DND-41 (cell line): ENCODE data around the gene MYH3.

Source experiments
- ATAC-seq: fragments of 200-7000 bp; cut with Tn5 transposase; 3 replicates; pipeline ENCODE4 v1.9.1; 2021; ENCODE audit warnings: low read depth; ENCODE audit not compliant: insufficient read depth
- DNase-seq: peaks from one replicate; pipeline ENCODE4 v3.0.0-alpha.2; 2020
- H2AFZ ChIP-seq: 2 replicates; pipeline ENCODE4 v1.6.0; 2012; ENCODE audit warnings: low read depth, low read length
- H3K27ac ChIP-seq: 2 replicates; pipeline ENCODE4 v1.5.1; 2012; ENCODE audit warnings: low read length, inconsistent platforms
- H3K27me3 ChIP-seq: fragments of 200-600 bp; sonication (generic); 2 replicates; pipeline ENCODE4 v1.6.0; 2012; ENCODE audit warnings: low read length, mild to moderate bottlenecking, inconsistent platforms; ENCODE audit not compliant: insufficient read depth, poor library complexity
- H3K36me3 ChIP-seq: 2 replicates; pipeline ENCODE4 v1.5.1; 2012; ENCODE audit warnings: low read length, inconsistent platforms; ENCODE audit not compliant: insufficient read depth
- H3K4me1 ChIP-seq: 2 replicates; pipeline ENCODE4 v1.5.1; 2012; ENCODE audit warnings: mild to moderate bottlenecking, low read length; ENCODE audit not compliant: insufficient read depth
- H3K4me2 ChIP-seq: 2 replicates; pipeline ENCODE4 v1.6.0; 2012; ENCODE audit warnings: mild to moderate bottlenecking, moderate library complexity, low read length, inconsistent platforms; ENCODE audit not compliant: insufficient read depth
- H3K4me3 ChIP-seq, 2 experiments: fragments of 200-600 bp in 1 of 2; shearing (Covaris generic) in 1 of 2; 2 replicates each; pipeline ENCODE4 v1.5.1; 2012 to 2016; ENCODE audit warnings: inconsistent platforms in 2 of 2, low read length in 2 of 2, mild to moderate bottlenecking in 2 of 2, low read depth in 1 of 2, moderate library complexity in 1 of 2
- H3K79me2 ChIP-seq: 2 replicates; pipeline ENCODE4 v1.6.0; 2012; ENCODE audit warnings: low read length, inconsistent platforms; ENCODE audit not compliant: insufficient read depth
- H3K9ac ChIP-seq: 2 replicates; pipeline ENCODE4 v1.6.0; 2012; ENCODE audit warnings: low read depth, mild to moderate bottlenecking, inconsistent platforms, low read length, moderate library complexity
- H3K9me3 ChIP-seq: 2 replicates; pipeline ENCODE4 v1.5.1; 2012; ENCODE audit warnings: low read length, moderate library complexity, mild to moderate bottlenecking, inconsistent platforms; ENCODE audit not compliant: insufficient read depth, severe bottlenecking
- H4K20me1 ChIP-seq: 2 replicates; pipeline ENCODE4 v1.6.0; 2012; ENCODE audit warnings: low read length; ENCODE audit not compliant: insufficient read depth
- CTCF ChIP-seq: IDR thresholded peaks from 2 replicates; pipeline ENCODE4 v1.5.1; 2012; ENCODE audit warnings: borderline replicate concordance, low read length, moderate library complexity, mild to moderate bottlenecking; ENCODE audit not compliant: poor library complexity, severe bottlenecking; ENCODE audit errors: extremely low read depth
- EZH2 ChIP-seq: IDR thresholded peaks from 3 replicates; pipeline ENCODE4 v1.6.1; 2012; ENCODE audit warnings: borderline replicate concordance, low read depth, mild to moderate bottlenecking, moderate library complexity, low read length, inconsistent platforms; ENCODE audit not compliant: severe bottlenecking

MYH3 gene

DNA sequence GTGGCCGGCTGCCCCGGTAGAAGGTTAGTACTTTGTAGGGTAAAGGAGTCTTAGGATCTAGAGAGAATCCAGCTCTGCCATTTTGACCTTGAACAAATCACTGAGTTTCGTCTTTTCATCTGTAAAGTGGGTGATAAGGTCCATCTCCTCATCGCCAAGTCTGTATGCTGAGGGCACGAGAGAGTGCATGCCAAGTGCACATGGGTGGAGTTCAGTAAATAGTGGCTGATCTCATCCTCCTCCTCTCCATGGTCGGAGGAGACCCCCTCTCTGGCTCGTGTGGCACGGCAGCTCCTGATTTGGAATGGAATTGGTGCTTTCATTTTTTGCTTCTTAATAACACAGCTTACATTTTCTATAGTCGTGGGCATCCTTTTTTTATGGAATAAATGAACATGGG, 30.7 kb downstream of the MYH3 start:
- H2AFZ ChIP-seq = no peak overlapping the region
- no peak overlapping the region for H3K4me2 ChIP-seq
- ATAC-seq (no peak), DNase-seq (no peak)
- no peak overlapping the region for H3K27ac ChIP-seq
- H3K4me1 ChIP-seq = no peaks in the 10 kb centered on the region
- H3K4me3 ChIP-seq = no peak overlapping the region
- TF ChIP-seq EZH2 = no peak
- no peak for TF ChIP-seq CTCF
- no peaks in the 10 kb centered on the region for H3K27me3 ChIP-seq
- no peaks in the 10 kb centered on the region for H4K20me1 ChIP-seq
- peaks cover 6% of the 10 kb centered on the region; the same call in 1 of the 2 replicates for H3K36me3 ChIP-seq
- H3K9me3 ChIP-seq = no peaks in the 10 kb centered on the region
- no peaks in the 10 kb centered on the region for H3K79me2 ChIP-seq
- no peak overlapping the region for H3K9ac ChIP-seq

GRCh38 chr17:10624969-10625368, 32.1 kb downstream of the MYH3 start:
- Histone ChIP-seq H4K20me1 (no peaks in the 10 kb centered on the region), H2AFZ (no peak overlapping the region), H3K4me1 (no peaks in the 10 kb centered on the region), H3K4me2 (no peak overlapping the region), H3K27me3 (peaks cover 4% of the 10 kb centered on the region), H3K9me3 (no peaks in the 10 kb centered on the region), H3K9ac (no peak overlapping the region), H3K79me2 (no peaks in the 10 kb centered on the region), H3K27ac (no peak overlapping the region), H3K36me3 (peaks cover 3% of the 10 kb centered on the region; the same call in 1 of the 2 replicates), H3K4me3 (no peak overlapping the region)
- ATAC-seq = no peak
- TF ChIP-seq CTCF (no peak), EZH2 (no peak)
- no peak for DNase-seq

DNA sequence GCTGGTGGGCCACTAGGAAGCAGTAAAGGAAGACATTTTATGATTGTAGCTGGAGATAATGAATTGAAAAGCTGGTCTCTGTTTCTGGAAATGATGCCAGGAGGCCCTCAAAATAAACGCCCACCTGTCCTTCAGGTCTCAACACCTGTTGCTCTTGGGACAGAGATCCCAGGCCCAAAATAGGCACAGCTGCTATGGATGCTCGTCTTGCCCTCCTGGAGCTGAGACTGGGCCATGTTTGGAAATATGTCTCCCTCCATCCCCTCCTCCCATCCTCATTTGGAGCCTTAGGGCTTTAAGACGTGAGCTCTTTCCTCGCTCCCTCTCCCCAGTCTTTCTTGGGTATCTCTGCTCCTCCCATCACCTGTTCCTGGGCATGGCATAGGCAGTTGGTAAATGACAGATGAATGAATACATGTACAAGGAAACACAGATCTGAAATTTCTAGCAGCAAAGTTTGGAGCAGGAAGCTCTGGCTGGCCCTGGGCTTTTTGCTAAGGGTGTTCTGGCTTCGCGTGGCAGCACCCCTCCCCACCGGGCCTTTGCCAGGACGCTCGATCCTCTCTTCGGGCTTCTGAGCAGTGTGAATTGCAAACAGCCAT, 33.3 kb downstream of the MYH3 start:
- DNase-seq (no peak), ATAC-seq (no peak)
- Histone ChIP-seq H3K4me2 (no peak overlapping the region), H3K36me3 (no peaks in the 10 kb centered on the region), H3K9me3 (no peaks in the 10 kb centered on the region), H3K4me1 (no peaks in the 10 kb centered on the region), H3K4me3 (no peak overlapping the region), H3K27me3 (peaks cover 4% of the 10 kb centered on the region), H3K9ac (no peak overlapping the region), H3K79me2 (no peaks in the 10 kb centered on the region), H3K27ac (no peak overlapping the region), H4K20me1 (no peaks in the 10 kb centered on the region), H2AFZ (no peak overlapping the region)
- no peak for TF ChIP-seq EZH2
- TF ChIP-seq CTCF = no peak
